ENCODE data around the gene BTNL9.
"Not testable (repeated sequence)": the region's sequence is repeated elsewhere in the genome, so short reads cannot be mapped to it uniquely, and the experiment has no call there.

BTNL9 gene

GRCh38 chr5:181104606-181105390 is 64.7 kb downstream of the BTNL9 start:
- not testable (repeated sequence) for H3K4me3 ChIP-seq (ENCODE audit: low read length); DNase-seq (ENCODE audit: low read depth)

GRCh38 chr5:181105391-181106025 is 65.4 kb downstream of the BTNL9 start:
- no peak overlapping the region for H3K4me3 ChIP-seq (ENCODE audit: low read length)
- no peak for DNase-seq (ENCODE audit: low read depth)
- TF ChIP-seq CTCF (IDR thresholded peaks at IDR 0.05; ENCODE audit: insufficient read depth, low read depth, low read length, missing control alignments): no peak

- no peak overlapping the region for H3K4me3 ChIP-seq (ENCODE audit: low read length)
- DNase-seq (ENCODE audit: low read depth): no peak
- no peak for TF ChIP-seq CTCF (IDR thresholded peaks at IDR 0.05; ENCODE audit: insufficient read depth, low read depth, low read length, missing control alignments)
These were observed 67.6 kb downstream of the BTNL9 start for GRCh38 chr5:181107699-181108098.

- TF ChIP-seq CTCF (IDR thresholded peaks at IDR 0.05; ENCODE audit: insufficient read depth, low read depth, low read length, missing control alignments): no peak
- no peak for DNase-seq (ENCODE audit: low read depth)
- H3K4me3 ChIP-seq (ENCODE audit: low read length): no peak overlapping the region
These were observed 68.6 kb downstream of the BTNL9 start for GRCh38 chr5:181108578-181109165.

GRCh38 chr5:181109489-181110013 is 69.5 kb downstream of the BTNL9 start:
- H3K4me3 ChIP-seq (ENCODE audit: low read length): no peak overlapping the region
- no peak for TF ChIP-seq CTCF (IDR thresholded peaks at IDR 0.05; ENCODE audit: insufficient read depth, low read depth, low read length, missing control alignments)
- no peak for DNase-seq (ENCODE audit: low read depth)

- DNase-seq (ENCODE audit: low read depth): no peak
- no peak for TF ChIP-seq CTCF (IDR thresholded peaks at IDR 0.05; ENCODE audit: insufficient read depth, low read depth, low read length, missing control alignments)
- no peak overlapping the region for H3K4me3 ChIP-seq (ENCODE audit: low read length)
These were observed 70.9 kb downstream of the BTNL9 start for GRCh38 chr5:181111010-181111409.

All from epithelial cell of esophagus (primary cell).